ENCODE data around the gene ZSCAN18.

The ZSCAN18 gene

GRCh38 chr19:58042495-58043340 is 55.3 kb downstream of the ZSCAN18 start:
- DNase-seq, result no peak

- no peak for DNase-seq
Measured at GRCh38 chr19:58040751-58041525, 57.1 kb downstream of the ZSCAN18 start.

- DNase-seq, result no peak
Measured at GRCh38 chr19:58038688-58039204, 59.3 kb downstream of the ZSCAN18 start.

- no peak for DNase-seq
Measured at GRCh38 chr19:58037927-58038687, 59.9 kb downstream of the ZSCAN18 start.

- no peak for DNase-seq
Measured at GRCh38 chr19:58035863-58036262, 62.2 kb downstream of the ZSCAN18 start.

- DNase-seq, result no peak
Measured at GRCh38 chr19:58034477-58034793, 63.6 kb downstream of the ZSCAN18 start.
